Measurements from ENCODE around the gene SIGLEC12. TPM values are rescaled to one million over a fixed set of nuclear protein-coding genes. Genes with fewer than 3 reads are reported as not detected.

SIGLEC12 gene
- total and polyA plus RNA-seq, 9 of the 15 experiments (the other 6 are each of a cell fraction or from before 2014, with no cell fraction given): 0.08 to 1.3 (median 0.54) TPM

DNA sequence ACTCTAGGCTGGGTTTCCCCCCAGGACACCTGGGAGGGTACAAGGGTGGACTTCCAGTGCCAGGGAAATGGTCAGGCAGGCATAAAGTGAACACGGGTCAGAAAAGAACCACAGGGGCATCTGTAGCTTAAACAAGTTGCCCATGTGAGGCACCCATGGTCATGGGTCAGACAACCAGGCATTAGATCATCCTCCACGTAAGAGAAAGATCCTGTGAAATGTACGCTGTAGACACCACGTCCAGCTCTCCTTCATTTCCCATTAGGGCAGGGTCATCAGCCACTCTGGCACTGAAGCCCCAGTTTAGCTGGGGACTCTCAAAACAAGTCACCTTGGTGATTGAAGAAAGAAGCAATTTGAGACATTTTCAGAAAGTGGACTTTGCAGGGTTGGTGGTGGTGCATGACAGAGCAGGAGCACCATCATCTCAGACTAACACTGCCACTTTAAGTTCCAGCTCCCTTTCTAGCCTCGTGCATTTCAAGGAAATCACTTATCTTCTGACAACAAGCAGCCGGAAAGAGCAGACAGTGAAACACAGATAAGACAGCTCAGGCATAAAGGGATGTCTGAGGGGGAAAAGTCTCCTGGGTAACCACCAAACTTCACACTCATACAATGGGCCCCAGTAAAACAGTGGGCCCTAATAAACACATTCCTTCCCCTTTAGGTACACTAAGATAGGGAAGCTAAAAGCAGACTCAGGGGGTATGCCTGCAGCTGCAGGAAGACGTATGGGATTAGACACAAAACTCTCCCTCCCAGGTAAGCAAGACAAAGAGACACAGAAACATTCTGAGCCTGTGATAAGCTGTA, 46.0 kb upstream of the SIGLEC12 start (continued):
- TF ChIP-seq RHOXF2B (CRISPR knock-in tag; conservative IDR thresholded peaks at IDR 0.05) (peak; percentile 57; the same call in 1 of the 2 replicates), ZFPM2 (CRISPR knock-in tag; IDR thresholded peaks at IDR 0.05) (0 out of 2 replicates have a peak, but pooled peaks have one; percentile 4), NONO (IDR thresholded peaks at IDR 0.05; ENCODE audit: low read depth in 2 of 2, low read length in 1 of 2) (peak in 1 of 2 experiments; percentile 90; a peak in 2 of 4 replicates), PCBP2 (IDR thresholded peaks at IDR 0.05; ENCODE audit: low read depth, low read length, poor library complexity, severe bottlenecking) (no peak), BRCA1 (IDR thresholded peaks at IDR 0.05) (no peak), BRCA1 (CRISPR knock-in tag; IDR thresholded peaks at IDR 0.05) (no peak), YY1 (IDR thresholded peaks at IDR 0.05; ENCODE audit: borderline replicate concordance in 1 of 3, control insufficient read depth in 1 of 3, extremely low read depth in 1 of 3, insufficient read depth in 3 of 3, insufficient read length in 1 of 3, insufficient replicate concordance in 2 of 3, low read depth in 1 of 3, low read length in 2 of 3) (no peak), JUN (IDR thresholded peaks at IDR 0.05; ENCODE audit: borderline replicate concordance, low read depth, low read length) (peak; percentile 72; the same call in 1 of the 2 replicates), JUN (CRISPR knock-in tag; IDR thresholded peaks at IDR 0.05; ENCODE audit: borderline replicate concordance) (0 out of 2 replicates have a peak, but pooled peaks have one; percentile 29), HNRNPLL (IDR thresholded peaks at IDR 0.05; ENCODE audit: low read depth, low read length, poor library complexity, severe bottlenecking) (no peak), ZNF124 (CRISPR knock-in tag; IDR thresholded peaks at IDR 0.05) (no peak), ZC3H4 (CRISPR knock-in tag; IDR thresholded peaks at IDR 0.05; ENCODE audit: borderline replicate concordance) (peak; percentile 77; the same call in 1 of the 2 replicates), USF1 (CRISPR knock-in tag; IDR thresholded peaks at IDR 0.05) (no peak), CEBPB (tag; IDR thresholded peaks at IDR 0.05) (no peak)
- TF ChIP-seq, protein P1, sequence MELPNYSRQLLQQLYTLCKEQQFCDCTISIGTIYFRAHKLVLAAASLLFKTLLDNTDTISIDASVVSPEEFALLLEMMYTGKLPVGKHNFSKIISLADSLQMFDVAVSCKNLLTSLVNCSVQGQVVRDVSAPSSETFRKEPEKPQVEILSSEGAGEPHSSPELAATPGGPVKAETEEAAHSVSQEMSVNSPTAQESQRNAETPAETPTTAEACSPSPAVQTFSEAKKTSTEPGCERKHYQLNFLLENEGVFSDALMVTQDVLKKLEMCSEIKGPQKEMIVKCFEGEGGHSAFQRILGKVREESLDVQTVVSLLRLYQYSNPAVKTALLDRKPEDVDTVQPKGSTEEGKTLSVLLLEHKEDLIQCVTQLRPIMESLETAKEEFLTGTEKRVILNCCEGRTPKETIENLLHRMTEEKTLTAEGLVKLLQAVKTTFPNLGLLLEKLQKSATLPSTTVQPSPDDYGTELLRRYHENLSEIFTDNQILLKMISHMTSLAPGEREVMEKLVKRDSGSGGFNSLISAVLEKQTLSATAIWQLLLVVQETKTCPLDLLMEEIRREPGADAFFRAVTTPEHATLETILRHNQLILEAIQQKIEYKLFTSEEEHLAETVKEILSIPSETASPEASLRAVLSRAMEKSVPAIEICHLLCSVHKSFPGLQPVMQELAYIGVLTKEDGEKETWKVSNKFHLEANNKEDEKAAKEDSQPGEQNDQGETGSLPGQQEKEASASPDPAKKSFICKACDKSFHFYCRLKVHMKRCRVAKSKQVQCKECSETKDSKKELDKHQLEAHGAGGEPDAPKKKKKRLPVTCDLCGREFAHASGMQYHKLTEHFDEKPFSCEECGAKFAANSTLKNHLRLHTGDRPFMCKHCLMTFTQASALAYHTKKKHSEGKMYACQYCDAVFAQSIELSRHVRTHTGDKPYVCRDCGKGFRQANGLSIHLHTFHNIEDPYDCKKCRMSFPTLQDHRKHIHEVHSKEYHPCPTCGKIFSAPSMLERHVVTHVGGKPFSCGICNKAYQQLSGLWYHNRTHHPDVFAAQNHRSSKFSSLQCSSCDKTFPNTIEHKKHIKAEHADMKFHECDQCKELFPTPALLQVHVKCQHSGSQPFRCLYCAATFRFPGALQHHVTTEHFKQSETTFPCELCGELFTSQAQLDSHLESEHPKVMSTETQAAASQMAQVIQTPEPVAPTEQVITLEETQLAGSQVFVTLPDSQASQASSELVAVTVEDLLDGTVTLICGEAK (IDR thresholded peaks at IDR 0.05): no peak
- TF ChIP-seq, protein P1 (CRISPR knock-in tag; IDR thresholded peaks at IDR 0.05): no peak

All from K562 (cell line).